HG02973 (cell line): ENCODE measurements around the gene AP1G2.

Experiments used
- ATAC-seq: cut with Tn5 transposase; IDR thresholded peaks from one replicate; pipeline ENCODE4 v1.9.1; 2021; ENCODE audit warnings: moderate library complexity; ENCODE audit not compliant: unreplicated experiment

The AP1G2 gene

DNA sequence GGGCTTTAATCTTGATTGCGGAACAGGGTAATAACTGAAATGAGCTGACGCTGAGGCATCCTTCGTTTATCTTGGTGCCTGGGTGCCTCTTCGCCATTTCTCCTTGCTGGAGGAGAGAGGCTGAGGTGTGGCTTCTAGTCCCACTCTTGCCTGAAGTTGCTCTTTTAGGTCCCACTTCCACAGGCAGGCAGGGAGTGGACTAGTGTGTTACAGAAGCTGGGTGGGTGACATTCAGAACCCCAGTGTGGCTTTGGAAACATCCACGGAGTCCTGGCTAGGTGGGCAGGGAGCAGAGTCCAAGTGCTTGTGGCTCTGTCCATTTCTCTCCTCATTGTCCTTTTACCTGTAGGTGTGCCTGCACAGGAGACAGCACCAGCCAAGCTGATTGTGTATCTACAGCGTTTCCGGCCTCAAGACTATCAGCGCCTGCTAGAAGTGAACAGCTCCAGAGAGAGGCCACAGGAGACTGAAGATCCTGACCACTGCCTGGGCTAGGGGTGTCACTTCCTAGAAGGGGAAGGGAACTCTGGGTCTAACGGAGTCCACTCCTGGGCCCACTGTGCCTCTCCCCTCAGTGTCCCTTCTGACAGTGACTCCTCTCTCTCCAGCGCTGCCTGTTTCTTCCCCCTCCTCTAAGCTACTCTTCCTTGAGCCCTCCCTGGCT, 9.1 kb downstream of the AP1G2 start:
- no peak for ATAC-seq

DNA sequence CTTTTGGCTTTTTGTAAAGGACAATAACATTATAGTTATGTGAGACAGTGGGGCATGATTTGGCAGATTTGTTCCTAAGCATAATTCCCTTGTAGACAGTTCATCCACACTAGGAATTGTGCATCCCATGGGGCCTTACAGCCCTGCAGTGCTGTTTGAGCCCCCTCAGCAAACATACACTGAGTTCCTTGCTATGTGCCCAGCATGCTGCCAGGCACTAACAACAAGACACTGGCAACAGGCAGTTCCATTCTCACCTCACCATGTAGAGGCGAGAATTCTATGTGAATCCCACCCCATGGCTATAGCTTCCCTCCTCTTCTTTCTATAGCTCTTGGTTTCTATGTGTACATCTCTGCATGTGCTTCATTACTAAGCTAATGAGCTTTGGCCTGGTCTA, 9.6 kb downstream of the AP1G2 start:
- no peak for ATAC-seq

DNA sequence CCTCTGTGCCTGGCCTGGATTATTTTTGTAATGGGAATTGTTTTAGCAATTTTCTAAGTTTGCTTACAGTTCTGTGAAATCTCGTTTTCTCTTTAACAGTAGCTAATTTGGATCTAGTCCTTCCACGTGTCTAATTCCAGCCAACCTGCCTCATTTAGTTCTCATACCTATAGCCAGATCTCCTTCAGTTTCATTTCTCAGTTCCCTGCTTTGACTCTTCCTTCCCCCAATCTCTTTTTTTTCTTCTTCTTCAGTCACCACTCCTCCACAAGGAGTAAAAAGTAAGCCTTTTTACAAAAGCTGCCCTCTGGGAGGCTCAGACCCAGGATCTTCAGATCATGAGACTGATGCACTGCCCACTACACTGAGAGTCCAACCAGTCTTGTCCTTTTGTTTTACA, 10.1 kb downstream of the AP1G2 start:
- ATAC-seq: no peak

DNA sequence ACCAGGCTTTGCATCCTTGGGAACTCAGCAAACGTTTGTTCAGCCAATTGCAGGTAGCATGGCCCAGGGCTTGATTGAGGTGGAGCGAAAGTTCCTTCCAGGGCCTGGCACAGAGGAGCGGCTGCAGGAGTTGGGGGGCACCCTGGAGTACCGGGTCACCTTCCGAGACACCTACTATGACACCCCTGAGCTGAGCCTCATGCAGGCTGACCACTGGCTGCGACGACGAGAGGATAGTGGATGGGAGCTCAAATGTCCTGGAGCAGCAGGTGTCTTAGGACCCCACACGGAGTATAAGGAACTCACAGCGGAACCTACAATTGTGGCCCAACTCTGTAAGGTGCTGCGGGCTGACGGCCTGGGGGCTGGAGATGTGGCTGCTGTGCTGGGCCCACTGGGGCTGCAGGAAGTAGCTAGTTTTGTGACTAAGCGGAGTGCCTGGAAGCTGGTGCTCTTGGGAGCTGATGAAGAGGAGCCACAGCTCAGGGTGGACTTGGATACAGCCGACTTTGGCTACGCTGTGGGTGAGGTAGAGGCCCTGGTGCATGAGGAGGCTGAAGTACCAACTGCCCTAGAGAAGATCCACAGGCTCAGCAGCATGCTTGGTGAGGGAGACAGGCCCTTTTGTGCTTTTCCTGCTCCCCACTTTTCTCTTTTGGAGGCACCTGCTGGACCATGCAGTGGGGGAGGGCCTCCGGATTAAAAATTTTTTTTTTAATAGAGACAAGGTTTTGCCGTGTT, 10.7 kb downstream of the AP1G2 start:
- no peak for ATAC-seq

DNA sequence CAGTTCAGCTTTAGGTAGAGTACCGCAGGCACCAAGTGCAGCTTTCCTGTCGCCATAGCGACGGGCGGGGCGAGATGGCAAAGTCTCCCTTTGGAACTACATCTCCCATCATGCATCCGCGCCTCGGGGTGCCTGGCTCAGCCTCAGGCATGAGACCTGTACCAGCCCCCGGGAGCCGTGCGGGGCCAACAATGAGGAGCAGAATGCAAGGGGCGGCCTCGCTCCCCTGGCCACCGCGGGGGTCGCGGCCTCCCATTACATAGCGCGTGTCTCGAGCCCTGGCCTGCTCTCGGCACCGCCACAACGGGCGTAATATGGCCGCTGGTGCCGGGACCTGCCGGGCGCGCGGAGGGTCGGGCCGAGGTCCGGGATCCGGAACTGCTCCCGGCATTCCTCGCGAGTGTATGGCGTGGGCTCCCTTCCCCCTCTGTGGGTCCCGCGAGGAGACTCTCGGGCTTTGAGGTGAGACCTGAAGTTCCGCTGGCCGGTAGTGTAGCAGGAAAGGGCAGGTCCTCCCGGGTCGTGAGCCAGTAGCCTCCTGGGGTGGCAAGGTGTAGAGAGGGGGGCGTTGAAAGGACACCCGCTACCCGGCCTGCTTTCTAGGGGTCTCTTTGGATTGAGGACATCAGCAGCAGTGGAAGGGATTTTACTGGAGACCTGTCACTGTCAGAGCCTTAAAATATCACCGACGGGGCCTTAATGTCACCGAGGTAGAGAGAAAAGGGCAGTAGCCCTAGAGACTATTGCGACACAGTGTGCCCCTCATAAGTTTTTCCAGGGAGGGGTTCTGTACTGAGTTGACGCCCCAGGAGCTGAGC, 11.5 kb downstream of the AP1G2 start, which contains the start of gene THTPA:
Gene THTPA, plus strand, starts transcription at position 390 of the 818 bp plus-strand sequence. CDS start 487 bp downstream, outside the sequence.
- ATAC-seq: peak; percentile 83

DNA sequence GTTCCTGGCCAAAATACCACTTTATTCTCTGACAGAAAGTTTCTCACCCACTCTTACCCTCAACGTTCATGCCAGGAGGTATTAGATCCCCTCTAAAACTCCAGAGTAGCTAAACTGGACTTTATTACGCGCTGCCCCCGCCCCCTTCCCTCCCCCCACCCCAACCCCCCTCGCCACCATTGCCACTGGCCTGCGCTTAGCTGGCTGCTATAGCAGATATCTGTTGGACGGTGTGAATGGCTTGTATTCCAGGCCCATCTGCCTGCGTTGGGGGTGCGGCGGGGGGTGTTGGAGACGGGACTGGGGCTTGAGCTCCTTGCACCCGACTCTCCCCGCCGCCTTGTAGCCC, 12.1 kb downstream of the AP1G2 start:
- ATAC-seq: no peak

DNA sequence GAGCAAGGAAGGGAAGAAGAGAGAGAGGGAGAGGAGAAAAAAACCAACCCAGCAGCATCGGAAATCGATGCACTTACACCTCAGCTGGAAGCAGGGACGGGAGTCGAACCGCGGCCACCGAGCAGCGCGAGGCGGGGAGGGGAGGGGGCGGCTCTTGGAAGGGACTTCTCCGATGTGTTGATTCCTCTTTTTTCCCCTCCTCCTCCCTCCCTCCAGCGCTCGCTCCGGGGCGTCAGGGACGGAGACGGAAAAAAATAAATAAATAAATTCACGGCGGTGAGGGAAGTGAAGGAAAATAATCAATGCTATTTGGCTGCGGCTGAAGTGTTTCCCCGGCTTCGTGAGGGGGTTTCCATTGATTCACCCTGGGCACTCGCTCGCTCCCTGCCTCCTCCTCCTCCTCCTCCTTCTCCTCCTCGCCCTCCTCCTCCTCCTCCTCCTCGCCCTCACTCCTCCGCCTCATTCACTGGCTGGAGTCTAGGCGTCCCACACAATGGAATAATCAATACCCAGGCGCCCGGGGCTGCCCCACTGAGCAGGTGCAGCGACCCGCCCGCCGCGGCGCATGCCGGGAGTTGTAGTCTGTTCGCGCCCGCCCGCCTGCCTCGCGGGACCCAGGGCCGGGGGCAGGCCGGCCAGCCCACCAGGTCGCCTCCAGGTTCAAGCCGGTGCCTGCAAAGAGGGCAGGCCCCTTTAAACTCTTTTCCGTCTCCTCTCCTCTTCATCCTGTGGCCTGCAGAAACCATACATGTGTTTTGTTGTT, 16.1 kb downstream of the AP1G2 start, which contains the start of gene ZFHX2:
Gene ZFHX2, minus strand, starts transcription at position 500 of the 763 bp plus-strand sequence. CDS start 16,440 bp downstream, outside the sequence.
- ATAC-seq: peak; percentile 38

DNA sequence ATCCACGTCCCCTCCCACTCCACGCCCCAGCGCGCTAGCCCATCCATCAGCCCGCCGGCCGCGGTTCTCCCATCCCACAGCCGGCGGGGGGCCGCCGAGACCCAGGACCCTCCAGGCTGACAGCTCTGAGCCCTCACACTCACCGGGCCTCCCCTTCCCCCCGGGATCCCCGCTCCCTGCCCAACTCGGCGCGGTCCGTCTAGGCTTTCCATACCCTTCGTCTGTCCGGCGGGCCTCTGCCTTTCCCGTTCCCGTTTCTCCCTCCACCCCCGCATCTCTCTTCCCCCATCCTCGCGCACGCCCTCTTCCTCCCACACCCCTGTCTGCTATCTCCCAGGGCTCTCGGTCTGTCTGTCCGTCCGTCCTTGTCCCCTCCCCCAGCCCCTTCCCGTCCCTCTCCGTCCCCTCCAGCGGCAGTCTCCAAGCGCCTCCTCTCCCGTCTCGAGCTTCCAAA, 16.8 kb downstream of the AP1G2 start:
- no peak for ATAC-seq

DNA sequence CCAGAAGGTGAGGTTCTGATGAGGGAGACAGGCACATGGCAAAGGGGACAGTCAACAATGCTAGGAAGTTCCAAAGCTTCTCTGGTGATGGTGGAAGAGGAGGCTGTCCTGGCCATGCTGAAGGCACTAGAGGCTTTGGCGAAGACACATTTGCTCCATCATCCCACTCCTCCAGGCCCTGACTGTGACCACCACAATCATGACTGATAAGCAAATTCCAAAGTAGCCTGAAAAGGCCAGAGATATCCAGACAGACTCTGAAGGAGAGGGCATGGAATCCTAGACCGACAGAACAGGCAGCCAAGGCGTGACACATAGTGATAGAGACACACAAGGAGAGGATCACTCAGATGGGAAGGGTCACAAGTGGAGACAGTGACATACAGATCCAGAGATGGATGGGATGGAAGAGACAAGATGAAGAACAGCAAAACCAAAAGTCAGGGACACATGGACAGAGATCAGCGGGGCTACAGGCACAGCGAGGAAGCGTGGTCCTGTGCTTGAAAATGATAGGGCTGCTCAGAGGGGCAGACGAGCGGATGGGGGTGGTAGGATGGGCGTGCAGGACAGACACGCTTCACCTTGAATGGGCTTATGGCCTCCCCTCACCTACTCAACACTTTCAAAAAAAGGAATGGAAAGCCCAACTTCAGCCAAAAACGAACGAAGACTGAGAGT, 17.3 kb downstream of the AP1G2 start:
- ATAC-seq: no peak

DNA sequence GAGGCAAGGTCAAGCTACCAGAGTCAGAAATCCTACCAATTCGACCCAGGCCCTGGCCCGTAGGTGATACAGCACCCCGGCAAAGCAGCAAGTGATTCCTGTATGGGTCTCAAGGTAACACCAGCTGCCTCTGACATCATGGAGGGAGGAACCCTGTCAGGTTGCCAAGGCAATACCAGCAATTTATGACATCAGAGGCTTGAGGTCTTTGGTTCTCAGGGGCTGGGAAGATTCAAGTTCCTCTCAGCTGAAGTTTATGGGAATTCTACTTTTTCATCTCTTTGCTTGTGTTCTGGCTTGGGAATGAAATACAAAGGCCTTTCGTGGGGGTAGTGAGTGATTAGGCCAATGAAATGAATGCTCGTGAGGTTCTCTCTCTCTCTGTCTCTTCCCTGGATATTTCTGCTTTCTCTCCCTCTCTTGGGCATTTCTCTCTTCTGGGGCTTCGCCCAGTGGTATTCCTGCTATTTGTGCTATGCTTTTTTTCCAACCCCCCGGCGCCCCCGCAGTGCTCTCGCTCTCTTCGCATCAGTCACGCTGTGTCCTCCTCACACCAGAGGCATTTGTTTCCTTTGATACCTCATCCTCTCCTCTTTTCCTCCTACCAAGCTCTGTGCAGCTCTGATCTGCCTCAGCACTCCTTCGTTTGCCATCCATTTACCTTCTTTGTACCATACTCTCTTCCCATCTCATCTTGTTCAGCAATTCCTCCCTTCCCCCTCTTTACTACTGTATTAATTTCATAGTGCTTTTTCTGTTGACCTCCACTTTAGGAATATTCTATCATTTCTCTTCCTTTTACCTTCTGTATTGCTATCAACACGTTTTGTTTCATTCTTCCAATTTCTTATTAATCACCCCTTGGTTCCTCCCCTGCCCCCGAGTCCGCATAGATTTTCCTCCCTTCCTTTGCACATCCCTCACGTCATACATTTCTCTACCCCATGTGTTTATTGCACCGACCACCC, 19.0 kb downstream of the AP1G2 start:
- ATAC-seq: no peak

DNA sequence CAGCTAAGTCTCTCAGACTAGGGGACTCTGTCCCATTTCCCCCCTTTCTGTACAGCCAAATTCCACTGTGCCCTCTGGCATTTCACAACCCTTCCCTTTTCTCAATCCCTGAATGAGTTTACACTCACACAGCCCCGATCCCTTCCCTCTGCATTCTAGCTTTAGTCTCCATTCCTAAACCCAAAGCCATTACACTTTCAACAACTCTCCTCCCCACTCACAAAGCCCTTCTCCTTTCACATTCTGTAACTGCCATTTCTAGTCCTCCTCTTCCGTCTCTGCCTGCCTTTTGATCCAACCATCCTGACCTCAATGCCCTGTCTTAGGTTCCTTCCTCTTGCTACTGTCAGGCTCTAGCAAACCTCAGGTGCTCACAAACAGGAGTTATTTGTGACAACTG, 19.7 kb downstream of the AP1G2 start:
- no peak for ATAC-seq

DNA sequence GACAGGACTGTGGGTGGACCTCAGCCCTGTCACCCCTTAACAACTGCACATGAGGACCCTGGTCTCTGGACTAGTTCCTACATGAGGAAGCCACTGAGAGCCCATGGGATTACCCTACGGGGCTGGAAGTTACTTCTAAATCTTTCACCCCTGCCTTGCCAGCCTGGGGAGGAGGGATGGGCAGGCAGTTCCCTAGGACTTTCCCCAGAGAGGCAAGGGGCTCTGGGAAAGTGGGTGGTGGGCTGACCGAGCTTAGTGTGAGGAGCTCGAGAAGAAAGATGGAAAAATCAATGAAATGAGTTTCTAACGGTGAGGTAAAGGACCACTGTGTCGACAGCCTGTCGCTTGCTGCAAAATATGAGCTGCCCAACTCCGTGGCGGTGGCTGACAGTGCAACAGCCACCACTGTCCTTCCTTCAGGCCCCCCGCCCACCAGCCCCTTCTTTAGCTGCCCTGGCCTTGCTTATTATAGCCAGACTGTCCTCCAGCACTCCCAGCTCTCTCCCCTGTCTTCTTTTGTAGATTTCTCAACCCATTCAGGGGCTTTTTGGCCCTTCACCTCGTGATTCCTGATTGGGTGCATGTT, 21.0 kb downstream of the AP1G2 start:
- ATAC-seq: no peak

DNA sequence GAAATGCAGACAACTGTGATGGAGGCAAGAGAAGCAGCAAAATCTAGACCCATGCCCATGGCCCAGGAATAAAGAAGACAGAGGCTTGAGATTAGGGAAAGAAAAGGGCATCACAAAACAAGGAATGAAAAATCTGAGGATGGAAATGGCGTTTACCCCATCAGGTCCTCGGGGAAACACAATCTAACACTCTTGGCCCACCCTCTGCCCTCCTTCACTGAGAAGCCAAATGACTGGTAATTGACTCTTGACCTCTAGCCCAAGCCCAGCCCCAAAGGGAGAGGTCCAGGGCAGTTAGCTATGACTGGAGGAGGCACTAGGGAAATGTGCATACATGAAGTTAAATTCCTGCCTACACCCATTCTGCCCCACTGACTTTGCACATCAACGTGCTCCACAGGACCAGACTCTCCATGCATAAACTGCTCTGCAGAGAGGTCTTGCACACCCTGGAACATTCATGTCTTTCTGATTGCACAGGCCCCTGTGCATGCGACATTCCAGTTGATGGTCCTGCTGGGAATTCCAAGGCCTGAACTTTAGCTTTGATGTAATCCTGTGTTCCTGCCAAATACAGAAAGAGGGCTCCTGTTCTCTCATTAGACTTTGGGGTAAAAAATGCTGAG, 21.7 kb downstream of the AP1G2 start:
- no peak for ATAC-seq

DNA sequence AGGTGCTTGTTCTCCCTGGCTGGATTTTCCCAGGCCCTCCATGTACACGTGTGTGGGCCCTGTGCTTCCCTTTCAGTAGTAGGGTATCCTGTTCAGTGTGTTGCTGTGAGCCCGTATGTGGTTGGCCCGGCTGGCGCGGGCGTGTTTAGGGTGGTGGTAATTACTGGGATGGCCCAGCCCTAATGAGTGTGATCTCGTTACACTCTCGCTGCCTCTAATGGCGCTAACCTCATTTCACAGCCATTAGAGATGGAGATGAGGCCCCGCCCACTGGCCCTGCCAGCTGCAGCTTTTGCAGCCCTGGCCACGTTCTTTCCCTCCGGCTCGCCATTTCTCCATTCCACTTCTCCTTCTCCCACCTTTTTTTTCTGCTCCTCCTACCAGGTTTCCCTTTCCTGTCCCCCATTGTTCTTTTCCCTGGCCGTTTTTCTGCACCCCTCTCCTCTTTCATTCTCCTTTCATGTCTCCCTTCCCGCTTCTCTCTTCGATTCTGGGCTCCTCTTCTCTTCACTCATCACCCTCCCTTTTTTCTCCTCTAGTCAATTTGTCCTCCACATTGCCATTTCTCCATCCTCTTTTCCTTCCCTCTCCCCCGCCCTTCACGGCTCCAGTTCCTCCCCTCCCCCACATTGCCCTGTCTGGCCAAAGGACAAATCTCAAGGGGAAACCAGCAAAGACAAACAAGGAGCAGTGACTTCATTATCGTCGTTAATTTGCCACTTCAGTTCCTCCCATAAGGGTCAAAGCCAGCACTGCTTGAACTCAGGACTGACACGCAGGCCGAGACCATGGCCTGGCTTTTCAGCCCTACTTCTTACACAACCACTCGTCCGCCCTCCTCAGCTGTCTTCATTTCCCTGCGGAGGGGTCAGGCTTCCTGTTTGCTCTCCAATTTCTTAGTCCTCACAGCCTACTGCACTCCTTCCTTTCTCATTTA, 22.8 kb downstream of the AP1G2 start:
- no peak for ATAC-seq

DNA sequence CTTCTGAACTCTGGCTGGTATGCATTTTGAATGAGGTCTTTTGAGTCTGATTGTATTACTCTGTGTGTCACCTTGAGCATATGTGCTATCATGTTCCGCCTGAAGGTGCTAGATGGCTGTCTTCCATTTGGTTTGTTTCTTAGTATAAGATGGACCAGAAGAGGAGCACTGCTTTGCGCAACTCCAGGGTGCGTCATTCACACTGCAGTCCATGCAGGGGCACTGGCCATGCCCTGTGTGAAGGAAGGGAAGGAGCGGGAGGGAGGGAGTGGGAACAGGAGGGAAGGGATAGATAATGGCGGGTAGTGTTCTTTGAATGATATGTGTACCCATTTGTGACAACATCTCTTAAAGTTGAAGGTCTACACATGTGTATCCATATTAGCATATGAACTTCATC, 24.2 kb downstream of the AP1G2 start:
- no peak for ATAC-seq

DNA sequence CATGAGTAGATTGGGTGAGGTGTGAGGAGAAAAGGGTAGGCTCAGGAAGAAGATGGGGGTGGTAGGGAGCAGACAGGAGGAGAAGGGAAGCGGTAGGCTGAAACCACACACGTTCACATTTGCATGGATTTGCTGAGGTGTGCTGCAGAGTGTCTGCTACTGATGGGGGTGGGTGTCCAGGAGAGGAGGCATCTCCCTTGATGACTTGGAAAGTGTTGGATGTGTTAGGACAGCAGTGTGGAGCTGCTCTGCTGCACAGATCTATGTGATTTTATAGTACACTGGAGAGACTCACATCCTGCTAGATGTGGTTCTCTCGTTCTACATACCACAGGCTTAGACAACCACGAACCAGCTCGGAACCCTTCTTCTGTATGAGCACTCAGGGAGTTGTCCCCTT, 25.3 kb downstream of the AP1G2 start:
- ATAC-seq: no peak

DNA sequence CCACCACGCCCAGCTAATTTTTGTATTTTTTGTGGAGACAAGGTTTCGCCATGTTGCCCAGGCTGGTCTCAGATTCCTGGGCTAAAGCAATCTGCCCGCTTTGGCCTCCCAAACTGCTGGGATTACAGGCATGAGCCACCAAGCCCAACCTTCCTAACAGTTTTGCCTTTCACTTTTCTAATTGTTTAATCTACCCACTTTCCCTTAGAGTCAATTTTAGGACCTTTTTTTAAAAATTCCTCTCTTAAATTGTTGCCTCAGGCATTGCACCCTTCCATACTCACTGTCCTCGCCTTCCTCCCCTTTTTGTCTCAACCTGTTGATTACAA, 27.5 kb downstream of the AP1G2 start:
- ATAC-seq: no peak
